ENCODE data around the gene PPT1.

Gene PPT1

DNA sequence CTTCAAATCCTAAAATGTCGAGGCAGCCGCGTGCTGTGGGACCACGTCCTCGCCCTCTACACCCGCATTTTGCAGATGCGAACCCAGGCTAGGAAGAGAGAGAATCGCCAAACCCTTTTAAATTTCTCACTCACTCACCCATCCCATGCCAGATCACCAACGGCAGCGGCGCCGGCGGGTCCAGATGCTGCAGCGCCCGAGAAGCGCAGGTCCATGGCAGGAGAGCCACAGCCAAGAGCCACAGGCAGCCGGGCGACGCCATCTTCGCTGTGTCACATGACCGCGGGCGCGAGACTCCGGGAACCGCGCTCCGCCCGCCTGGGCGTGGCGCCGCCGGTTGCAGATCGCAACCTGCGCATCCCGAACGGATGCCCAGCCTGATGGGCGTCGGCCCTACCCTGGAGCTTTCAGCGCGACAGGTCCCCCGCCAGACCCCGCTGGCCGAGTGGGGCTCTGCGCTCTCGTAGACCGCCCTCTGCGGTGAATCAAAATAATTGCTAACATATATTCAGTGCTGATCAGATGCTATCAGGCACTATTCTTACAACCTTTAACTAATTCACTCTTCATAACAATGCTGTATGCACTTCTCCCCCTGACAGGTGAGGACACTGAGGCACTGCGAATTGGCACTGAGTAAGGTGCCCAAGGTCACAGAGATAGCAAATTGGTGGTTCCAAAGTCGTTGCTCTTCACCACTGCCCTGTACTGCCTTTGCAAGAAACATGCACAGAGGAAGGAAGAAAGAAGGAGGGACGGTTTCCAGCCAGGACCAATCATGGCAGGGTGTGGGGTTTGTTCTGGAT lies at the start of gene PPT1:
Gene PPT1 (minus strand): TSS at position 276 of the 806 bp plus-strand sequence. CDS start 14 bp downstream, at position 262.
- DNase-seq = peak; percentile 93

DNA sequence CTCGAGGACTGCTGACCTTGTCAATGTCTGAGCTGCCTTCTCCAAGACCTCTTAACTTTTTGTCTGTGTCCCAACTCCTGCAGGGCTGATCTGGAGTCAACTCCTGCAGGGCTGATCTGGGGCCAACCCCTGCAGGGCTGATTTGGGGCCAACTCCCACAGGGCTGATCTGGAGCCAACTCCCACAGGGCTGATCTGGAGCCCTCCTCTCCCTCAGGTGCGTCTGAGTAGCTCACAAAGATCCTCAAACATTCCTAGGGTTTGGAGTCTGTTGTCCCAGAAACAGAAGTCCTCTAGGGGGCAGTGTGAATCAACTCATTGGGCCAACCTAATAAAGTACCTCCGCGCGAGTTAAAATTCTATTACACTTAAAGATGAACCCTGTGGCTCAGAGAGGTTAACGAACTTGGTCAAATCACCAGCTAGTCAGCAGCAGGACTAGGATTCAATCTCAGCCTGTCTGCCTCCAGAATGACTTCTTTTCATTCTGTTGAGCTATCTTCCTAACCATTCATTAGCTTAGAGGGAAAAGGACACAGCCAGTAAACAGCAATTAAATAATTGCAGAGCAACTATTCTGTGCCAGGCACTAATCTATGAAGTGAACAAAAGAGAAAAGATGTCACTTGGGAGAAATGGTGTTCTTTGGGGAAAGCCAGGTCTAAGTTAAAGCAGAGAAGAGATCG lies 47.0 kb upstream of the PPT1 start:
- peak; percentile 92 for DNase-seq

DNA sequence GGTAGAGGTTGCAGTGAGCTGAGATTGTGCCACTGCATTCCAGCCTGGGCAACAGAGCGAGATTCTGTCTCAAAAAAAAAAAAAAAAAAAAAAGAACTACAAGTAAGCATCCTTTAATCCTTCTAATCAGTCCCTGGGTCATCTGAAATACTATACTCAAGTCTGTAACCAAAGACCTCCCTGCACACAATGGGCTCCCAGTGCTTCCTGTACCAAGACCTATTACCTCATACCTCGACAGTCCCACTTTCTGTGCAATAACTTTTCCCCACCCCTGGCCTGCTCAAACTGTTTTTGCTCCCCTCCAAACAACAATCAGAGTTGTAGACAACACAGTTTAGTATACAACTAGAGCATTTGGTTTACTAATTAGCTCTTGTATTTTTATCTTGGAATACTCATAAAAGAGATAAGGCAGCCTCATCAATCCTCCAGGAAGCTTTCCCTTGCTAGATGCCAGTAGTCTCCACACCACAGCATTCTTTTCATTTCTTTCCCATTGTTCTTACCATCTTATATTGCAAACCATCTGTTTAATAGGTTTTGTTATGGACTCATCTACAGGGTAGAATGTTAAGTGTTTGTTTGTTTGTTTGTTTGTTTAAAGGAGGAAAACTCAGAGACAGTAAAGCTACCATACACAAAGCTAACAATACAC lies 45.0 kb upstream of the PPT1 start:
- DNase-seq = no peak

DNA sequence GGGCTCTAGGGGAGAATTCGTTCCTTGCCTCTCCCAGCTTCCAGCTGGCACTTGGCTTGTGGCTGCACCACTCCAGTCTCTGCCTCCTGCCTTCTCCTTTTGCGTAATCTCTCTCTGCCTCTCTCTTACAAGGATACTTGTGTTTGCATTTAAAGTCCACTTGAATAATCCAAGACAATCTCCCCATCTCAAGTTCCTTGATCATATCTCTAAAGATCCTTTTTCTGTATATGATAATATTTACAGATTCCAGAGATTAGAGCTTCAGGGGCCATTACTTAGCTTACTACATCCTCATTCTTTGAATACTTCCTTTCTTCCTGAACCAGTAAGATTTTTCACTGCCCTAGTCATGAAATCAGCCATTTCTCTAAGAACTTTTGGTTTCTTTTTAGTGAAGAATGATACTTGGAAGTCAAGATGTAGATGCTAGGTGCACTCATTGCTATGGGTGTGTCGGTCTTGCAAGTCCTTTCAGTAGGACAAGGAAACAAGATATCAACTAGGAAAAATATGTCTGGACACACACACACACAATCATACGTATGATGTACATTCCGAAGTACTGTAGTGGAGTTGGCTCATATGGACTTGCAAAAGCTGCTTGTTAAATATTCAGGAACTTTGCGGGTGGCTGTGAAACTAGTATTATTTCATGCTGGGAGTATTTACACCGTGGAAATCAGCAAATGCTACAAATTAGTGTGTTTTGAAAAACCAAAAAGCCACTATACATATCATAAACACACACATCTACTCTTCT lies 43.3 kb upstream of the PPT1 start:
- no peak for DNase-seq

DNA sequence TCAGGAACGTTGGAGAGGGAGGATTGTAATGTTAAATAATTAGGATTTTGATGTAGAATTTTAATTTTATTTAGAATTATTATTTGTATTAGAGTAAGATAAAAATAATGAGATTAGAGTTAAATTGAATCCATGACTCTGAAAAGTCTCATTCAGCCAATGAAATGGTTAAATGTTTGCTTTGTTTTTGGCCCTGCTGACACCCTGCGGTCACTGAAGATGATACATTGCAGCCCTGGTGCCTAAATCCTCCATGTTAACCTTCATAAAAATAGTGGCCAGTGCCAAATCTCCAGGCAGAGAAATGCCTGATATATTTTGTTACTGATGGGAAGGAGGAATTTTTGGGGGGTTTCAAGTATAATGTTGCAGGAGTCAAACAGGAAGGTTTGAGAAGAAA lies 36.8 kb upstream of the PPT1 start:
- no peak for DNase-seq

DNA sequence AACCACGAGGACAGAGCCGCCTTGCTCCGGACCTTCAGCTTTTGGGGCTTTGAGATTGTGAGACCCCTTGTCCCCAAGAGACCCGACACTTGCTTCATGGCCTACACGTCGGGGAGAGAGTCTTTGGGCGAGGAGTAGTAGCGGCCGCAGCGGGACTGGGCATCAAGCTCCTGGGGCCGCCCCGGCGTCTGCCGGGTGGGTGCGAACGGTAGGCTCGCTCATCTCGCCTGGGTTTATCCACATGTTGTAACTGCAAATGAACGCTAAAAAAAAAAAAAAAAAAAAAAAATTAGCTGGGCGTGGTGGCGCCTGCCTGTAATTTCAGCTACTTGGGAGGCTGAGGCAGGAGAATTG lies 36.2 kb upstream of the PPT1 start:
- no peak for DNase-seq

DNA sequence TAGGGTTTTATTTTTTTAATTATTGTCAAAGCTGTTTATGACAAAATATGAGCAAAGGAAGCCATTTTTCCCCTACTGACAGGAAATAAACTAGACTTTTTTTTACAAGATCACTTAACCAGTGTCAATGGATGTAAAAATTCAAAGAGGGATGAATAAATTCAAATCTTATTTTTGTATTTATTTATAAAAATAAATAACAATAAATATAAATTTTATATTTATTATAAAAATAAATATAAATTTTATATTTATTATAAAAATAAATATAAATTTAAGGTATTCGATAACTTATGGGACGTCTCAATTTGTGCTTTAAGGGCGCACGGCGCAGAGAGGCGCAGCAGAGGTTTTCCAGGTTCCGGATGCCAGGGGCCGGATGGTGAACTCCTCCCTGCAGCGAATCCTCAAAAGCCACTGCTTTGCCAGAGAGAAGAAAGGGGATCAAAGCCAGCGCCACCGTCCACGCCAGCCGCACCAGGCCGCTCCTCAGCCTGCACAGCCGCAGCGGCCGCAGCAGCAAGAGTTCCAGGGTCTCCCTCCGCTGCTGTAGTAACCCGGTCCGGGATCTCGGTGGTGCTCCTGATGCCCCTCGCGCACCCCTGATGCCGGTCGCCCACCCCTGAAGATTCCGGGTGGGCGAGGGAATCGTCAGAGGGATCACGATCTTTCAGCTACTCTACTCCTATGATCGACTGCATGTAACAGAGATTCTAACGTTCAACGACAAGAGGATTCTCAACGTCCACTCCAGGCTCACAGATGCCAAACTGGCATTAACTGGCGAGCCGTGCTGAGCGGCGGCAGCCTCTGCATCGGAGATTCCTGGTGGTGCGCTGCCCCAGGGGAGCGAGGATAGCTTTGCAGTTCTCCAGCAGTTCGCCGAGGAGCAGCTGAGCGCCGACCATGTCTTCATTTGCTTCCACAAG lies 35.6 kb upstream of the PPT1 start:
- DNase-seq = peak; percentile 79

DNA sequence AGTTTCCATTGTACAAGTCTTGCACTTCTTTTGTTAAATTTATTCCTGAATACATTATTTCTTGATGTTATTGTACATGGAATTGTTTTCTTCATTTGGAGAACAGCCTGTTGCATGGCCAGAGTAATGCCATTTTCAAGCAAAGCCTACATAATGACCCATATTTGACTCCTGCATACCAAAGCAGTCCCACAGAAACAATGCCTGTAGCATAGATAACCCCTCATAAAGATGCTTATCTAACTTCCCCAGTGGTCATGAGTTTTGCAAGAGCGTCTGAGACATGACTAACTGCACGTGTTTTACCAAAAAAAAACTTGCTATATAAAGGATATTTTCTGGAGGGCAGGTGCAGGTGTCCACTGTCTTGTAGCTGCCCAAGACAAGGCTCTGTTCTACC lies 33.8 kb upstream of the PPT1 start:
- no peak for DNase-seq

DNA sequence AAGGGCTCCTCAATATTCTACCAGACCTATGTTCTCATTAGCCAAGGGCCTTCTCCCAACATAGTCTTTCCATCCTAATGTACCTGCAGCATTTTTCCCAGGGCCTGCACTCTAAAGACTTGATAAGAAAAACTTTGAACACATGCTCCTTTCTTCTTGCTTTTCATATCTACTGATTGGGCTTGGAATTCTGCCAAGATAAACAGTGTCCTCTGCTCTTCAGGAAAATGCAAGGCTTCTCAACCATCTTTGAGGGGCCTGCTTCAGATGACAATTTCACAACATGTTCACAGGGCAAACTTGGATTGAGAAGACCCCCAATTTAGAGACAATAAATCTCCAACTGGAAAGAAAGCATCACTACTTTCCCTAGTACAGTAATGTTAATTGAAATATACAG lies 25.8 kb upstream of the PPT1 start:
- no peak for DNase-seq

DNA sequence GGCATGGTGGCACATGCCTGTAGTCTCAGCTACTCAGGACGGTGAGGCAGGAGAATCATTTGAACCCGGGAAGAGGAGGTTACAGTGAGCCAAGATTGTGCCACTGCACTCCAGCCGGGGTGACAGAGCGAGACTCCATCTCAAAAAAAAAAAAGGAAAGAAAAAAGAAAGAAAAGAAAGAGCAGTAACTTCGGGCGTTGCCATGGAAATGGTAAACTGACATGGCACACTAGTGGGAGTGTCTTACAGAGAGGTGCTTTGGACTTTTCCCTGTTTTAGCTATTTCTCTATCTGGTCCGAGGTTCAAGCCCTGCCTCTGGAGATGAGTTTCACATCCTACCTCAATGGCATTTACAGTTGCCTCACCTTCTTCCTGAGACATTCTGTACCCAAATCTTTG lies 23.1 kb upstream of the PPT1 start:
- no peak for DNase-seq

DNA sequence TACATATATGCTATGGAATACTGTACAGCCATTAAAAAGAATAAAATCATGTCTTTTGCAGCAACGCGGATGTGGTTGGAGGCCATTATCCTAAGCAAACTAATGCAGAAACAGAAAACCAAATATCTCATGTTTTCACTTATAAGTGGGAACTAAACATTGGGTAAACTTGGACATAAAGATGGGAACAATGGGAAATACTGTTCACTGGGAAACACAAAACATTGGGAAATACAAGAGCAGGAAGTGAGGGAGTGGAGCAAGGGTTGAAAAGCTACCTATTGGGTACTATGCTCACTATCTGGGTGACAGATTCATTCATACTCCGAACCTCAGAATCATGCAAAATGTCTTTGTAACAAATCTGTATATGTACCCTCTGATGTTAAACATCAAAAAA lies 17.3 kb upstream of the PPT1 start:
- no peak for DNase-seq

DNA sequence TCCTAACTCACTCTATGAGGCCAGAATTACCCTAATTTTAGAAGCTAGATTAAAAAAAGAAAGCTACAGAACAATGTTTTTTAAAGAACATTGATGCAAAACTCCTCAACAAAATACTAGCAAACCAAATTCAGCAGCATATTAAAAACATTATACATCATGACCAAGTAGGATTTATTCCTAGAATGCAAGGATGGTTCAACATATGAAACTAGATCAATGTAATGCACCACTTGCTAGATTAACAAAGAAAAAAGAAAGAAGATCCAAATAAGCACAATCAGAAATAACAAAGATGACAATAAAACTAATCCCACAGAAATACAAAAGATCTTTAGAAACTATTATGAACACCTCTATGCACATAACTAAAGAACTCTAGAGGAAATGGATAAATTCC lies 13.3 kb upstream of the PPT1 start:
- no peak for DNase-seq

DNA sequence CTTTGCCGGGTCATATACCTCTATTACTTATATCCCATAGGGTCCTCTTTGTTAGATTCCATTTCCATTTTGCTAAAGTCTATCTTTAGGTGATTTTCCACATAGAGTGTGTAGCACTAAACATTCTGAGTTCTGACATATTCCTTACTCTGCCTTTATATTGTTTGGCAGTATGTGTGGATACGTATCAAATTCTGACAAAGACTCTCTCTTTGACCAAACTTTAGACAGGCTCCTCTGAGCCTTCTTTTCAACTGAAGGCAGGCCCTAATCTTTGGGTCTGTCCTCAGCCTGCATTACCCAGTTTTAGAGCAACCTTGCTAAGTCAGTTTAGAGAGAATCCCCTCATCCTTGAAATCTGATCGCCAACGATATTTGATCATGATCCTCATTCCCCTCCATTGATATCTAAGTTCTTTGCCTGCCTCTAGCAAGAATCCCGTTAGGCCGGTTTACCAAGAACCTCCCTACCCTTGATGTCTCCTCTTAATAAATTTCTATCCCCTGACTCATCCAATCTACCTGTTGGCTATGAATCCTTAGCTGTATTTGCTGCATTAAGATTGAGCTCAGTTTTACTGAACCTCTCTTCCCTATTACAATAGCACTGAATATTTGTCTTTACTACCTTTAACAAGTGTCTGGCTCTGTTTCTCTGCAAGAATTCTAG lies 10.4 kb upstream of the PPT1 start:
- DNase-seq = peak; percentile 23

DNA sequence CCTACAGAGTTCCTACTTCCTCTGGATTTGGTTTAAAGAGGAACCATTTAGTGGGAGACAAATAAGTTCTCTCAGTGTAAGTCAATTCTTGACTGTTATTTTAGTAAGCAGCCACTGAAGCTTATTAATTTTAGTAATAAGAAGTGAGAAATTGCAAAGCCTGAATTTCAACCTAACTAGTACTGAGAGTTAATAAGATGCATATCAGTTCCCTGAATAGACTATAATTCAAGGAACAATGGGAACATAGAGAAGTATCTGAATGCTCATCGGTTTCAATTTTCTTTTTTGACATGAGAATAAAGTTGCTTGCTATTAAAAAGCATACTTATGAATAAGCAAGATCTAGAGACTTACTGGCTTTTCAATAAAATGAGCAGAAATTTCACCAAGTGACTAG lies 8.0 kb upstream of the PPT1 start:
- no peak for DNase-seq

DNA sequence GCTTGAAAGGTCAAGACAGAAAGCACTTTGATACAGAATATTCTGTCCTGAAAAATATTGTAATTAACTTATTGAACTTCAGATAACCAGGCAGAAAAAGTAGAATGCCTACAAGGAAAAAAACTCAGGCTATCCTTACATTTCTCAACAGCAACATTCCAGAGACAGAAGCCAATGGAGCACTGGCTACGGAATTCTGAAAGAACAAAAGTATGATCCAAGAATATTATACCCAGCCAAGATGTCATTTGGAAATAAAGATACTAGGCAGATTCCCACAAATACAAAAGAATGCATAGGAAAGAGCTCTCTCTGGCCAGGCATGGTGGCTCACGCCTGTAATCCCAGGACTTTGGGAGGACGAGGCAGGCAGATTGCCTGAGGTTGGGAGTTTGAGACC lies 5.8 kb upstream of the PPT1 start:
- no peak for DNase-seq

DNA sequence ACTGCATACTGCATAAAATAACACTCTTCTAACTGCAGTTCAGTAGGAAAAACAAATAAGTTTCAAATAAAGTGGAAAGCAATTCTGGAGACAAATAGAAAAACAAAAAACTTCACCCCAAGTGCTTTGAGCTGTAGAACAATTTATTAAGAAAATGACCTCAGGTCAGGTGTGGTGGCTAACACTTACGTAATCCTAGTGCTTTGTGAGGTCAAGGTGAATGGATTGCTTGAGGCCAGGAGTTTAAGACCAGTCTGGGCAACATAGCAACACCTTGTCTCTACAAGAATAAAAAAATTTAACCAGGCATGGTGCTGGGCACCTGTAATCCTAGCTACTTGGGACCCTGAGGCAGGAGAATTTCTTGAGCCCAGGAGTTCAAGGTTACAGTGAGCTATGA lies 5.0 kb upstream of the PPT1 start:
- no peak for DNase-seq

DNA sequence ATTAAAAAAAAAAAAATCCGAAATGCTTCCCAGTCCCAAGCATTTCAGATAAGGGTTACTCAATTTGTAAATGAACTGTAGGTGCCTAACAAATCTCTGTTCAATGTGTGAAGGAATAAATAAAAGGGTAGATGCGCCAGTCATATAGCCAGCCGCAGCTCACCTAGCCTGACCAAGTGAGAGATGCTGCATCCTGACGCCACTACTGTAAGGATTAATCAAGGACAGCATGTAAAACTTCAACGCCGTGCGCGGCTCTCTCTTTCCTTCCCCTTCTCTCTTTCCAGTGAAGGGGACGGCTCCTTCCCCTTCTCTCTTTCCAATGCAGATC lies 441 bp downstream of the PPT1 start:
- DNase-seq = no peak

DNA sequence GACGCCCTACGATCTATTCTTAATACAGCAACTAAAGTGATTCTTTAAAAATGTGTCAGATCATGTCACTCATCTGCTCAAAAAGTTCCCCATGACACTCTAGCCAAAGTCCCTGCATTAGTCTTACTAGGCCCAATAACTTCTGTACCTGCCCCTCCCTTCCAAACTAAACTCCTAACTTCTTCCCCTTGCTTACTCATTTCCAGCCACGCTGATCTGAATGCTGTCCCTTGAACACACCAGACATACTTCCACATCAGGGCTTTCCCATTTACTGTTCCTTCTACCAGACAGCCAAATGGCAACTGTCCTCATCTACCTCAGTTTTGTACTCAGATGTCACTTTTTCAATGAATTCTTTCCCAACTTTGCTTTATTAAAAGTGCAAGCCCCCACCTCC lies 1.2 kb downstream of the PPT1 start:
- no peak for DNase-seq

DNA sequence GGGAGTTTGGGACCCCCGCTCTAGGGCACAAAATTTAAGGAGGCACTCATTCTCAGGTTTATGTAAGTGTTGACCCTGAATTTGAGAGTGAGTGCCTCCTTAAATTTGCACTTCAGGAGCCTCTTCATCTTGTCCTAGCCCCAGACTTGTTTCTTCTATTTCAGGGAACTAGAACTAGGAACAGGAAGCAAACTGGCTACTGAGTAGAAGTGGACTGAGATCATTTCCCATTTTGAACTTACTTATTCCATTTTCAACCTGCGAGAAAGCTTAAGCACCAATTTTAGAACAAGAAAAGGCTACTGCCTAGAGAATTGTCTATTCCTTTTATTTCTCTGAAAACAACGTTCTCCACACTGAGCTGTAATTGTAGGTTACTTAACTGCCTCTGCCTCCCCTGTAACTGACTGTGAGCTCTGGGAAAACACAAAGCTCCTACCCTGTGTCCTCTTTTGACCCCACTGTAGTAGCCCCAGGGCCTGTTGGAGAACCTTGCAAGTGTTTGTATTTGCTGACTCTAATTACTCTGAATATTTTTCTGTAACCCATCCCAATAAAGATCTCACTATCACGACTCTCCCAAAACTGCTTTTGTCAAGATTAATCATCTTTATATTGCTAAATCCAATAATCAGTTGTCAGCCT lies 2.5 kb downstream of the PPT1 start:
- DNase-seq = no peak

DNA sequence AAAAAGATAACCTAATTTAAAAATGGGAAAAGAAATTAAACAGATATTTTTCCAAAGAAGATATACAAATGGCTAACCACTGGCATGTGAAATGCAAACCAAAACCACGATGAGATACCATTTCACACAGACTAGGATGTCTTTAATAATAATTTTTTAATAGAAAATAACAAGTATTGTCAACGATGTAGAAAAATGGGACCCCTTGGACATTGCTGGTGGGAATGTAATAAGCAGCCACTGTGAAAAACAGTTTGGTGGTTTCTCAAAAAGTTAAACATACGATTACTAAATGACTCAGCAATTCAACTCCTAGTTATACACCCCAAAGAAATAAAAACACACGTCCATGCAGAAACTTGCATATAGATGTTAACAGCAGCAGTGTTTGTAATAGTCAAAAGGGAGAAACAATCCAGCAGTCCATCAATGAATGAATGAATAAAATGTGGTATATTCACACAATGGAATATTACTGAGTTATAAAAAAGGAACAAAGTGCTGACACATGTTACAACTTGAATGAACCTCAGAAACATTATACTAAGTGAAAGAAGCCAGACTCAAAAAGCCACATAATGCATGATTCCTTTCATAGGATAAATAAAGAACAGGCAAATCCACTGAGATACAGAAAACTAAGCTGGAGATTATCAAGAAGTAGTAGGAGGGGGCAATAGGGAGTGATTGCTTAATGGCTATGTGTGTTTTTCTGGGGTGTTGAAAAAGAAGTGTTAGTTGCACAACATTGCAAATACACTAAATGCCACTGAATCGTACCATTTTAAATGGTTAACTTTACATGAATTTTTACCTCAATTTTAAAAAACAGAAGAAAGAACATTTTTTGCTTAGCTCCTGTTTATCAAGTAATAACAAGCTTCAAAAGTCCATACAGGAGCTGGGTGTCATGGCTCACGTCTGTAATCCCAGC lies 4.1 kb downstream of the PPT1 start:
- DNase-seq = no peak

All from eye (tissue), 1 donor.